ENCODE data around the gene TP53RK.

GRCh38 chr20:46701057-46701456 lies 11.8 kb upstream of the TP53RK start:
- TF ChIP-seq CTCF (IDR thresholded peaks at IDR 0.05) (no peak), EZH2 (IDR thresholded peaks at IDR 0.05; ENCODE audit: borderline replicate concordance, insufficient read depth, low read depth, low read length, poor library complexity, severe bottlenecking) (no peak)

All from B cell (primary cell).